Peyer's patch (tissue), 4 donors: ENCODE data around the gene MAP3K13.
"Not testable (repeated sequence)": the region's sequence is repeated elsewhere in the genome, so short reads cannot be mapped to it uniquely, and the experiment has no call there.

Experiments
- CTCF ChIP-seq, 6 experiments: fragments of 450-650 bp in 4 of 6; fragments of 200-600 bp in 2 of 6; sonication (generic) in 1 of 6; IDR thresholded peaks; one replicate each; pipeline ENCODE4 v1.5.1; 2017 to 2019; ENCODE audit warnings: antibody characterized with exemption in 6 of 6, mild to moderate bottlenecking in 3 of 6, moderate library complexity in 1 of 6
- POLR2A ChIP-seq, 2 donors: fragments of 450-650 bp; IDR thresholded peaks; one replicate each; pipeline ENCODE4 v1.5.1; 2017; ENCODE audit warnings: antibody characterized with exemption in 2 of 2, mild to moderate bottlenecking in 2 of 2, moderate library complexity in 2 of 2

- TF ChIP-seq POLR2A, CTCF (IDR thresholded peaks at IDR 0.05): not testable (repeated sequence)
These were observed 88.5 kb downstream of the MAP3K13 start for GRCh38 chr3:185451432-185451831.
